Mesendoderm (in vitro differentiated cells): ENCODE results near the gene COL20A1.

Experiments
- DNase-seq: peaks from one replicate; pipeline ENCODE4 v3.0.0; 2013
- H2AK5ac ChIP-seq: 2 replicates; pipeline ENCODE4 v1.6.1; 2013; ENCODE audit warnings: low read length, inconsistent platforms
- H2BK120ac ChIP-seq: 2 replicates; pipeline ENCODE4 v1.6.1; 2013; ENCODE audit warnings: low read depth, mild to moderate bottlenecking, low read length, moderate library complexity, mixed read lengths
- H2BK15ac ChIP-seq: replicated peaks from 2 replicates; pipeline ENCODE4 v1.6.1; 2013; ENCODE audit warnings: low read depth, mild to moderate bottlenecking, moderate library complexity
- H2BK5ac ChIP-seq: 2 replicates; pipeline ENCODE4 v1.6.1; 2013; ENCODE audit warnings: low read length, inconsistent platforms
- H3K18ac ChIP-seq: 2 replicates; pipeline ENCODE4 v1.6.1; 2013; ENCODE audit warnings: mild to moderate bottlenecking, low read length, mixed read lengths
- H3K23ac ChIP-seq: one replicate; pipeline ENCODE4 v1.6.1; 2013; ENCODE audit warnings: low read length
- H3K27ac ChIP-seq: 2 replicates; pipeline ENCODE4 v1.5.1; 2013; ENCODE audit warnings: low read depth, mild to moderate bottlenecking, inconsistent platforms, low read length, moderate library complexity
- H3K27me3 ChIP-seq: 2 replicates; pipeline ENCODE4 v1.6.1; 2013; ENCODE audit warnings: low read length, control low read depth, mild to moderate bottlenecking, inconsistent platforms; ENCODE audit not compliant: insufficient read depth, poor library complexity
- H3K36me3 ChIP-seq: 2 replicates; pipeline ENCODE4 v1.6.1; 2013; ENCODE audit warnings: low read length, inconsistent platforms; ENCODE audit not compliant: control insufficient read depth, insufficient read depth
- H3K4ac ChIP-seq: one replicate; pipeline ENCODE4 v1.6.1; 2013; ENCODE audit warnings: low read depth, mild to moderate bottlenecking, low read length, moderate library complexity
- H3K4me1 ChIP-seq: 2 replicates; pipeline ENCODE4 v1.6.1; 2013; ENCODE audit warnings: low read depth, low read length, inconsistent platforms; ENCODE audit not compliant: control insufficient read depth
- H3K4me2 ChIP-seq: 2 replicates; pipeline ENCODE4 v1.6.1; 2013; ENCODE audit warnings: low read length
- H3K4me3 ChIP-seq: 2 replicates; pipeline ENCODE4 v1.5.1; 2013; ENCODE audit warnings: mild to moderate bottlenecking, low read length
- H3K56ac ChIP-seq: one replicate; pipeline ENCODE4 v1.6.1; 2013; ENCODE audit warnings: low read length
- H3K79me1 ChIP-seq: 2 replicates; pipeline ENCODE4 v1.6.1; 2013; ENCODE audit warnings: low read length, inconsistent platforms
- H3K79me2 ChIP-seq: 2 replicates; pipeline ENCODE4 v1.6.1; 2013; ENCODE audit warnings: mild to moderate bottlenecking, low read length; ENCODE audit not compliant: control insufficient read depth, insufficient read depth
- H3K9ac ChIP-seq: 2 replicates; pipeline ENCODE4 v1.6.1; 2013; ENCODE audit warnings: low read length, inconsistent platforms
- H4K5ac ChIP-seq: one replicate; pipeline ENCODE4 v1.6.1; 2013; ENCODE audit warnings: low read length
- H4K8ac ChIP-seq: one replicate; pipeline ENCODE4 v1.6.1; 2013; ENCODE audit warnings: low read depth, mild to moderate bottlenecking, control low read depth, low read length, moderate library complexity
- WGBS: extraction: QIAGEN DNeasy Blood & Tissue Kit; methylation state at CpG from one replicate; pipeline ENCODE4 v1.1.7; 2013; ENCODE audit warnings: low lambda C conversion rate, missing lambda C conversion rate; ENCODE audit not compliant: insufficient coverage; ENCODE audit errors: extremely low coverage; 5-methylcytosine and 5-hydroxymethylcytosine counted together

The COL20A1 gene

GRCh38 chr20:63344616-63345327 lies 51.8 kb downstream of the COL20A1 start:
- Histone ChIP-seq H2BK15ac (no peak overlapping the region), H3K27me3 (no peaks in the 10 kb centered on the region)

GRCh38 chr20:63345328-63346100 lies 52.5 kb downstream of the COL20A1 start:
- Histone ChIP-seq H3K56ac (no peak overlapping the region), H3K4me2 (no peak overlapping the region), H4K8ac (no peak overlapping the region), H3K36me3 (no peaks in the 10 kb centered on the region), H3K27me3 (no peaks in the 10 kb centered on the region), H2AK5ac (no peak overlapping the region), H3K27ac (no peak overlapping the region), H4K5ac (no peak overlapping the region), H3K79me1 (no peaks in the 10 kb centered on the region), H3K23ac (no peak overlapping the region), H3K4me1 (no peaks in the 10 kb centered on the region), H3K9ac (no peak overlapping the region), H3K4me3 (no peak overlapping the region), H2BK120ac (no peak overlapping the region), H2BK15ac (no peak overlapping the region), H3K4ac (no peak overlapping the region), H3K79me2 (no peaks in the 10 kb centered on the region), H3K18ac (no peak overlapping the region), H2BK5ac (no peak overlapping the region)
- no peak for DNase-seq
- no CpG with 5 or more reads among the region's 27 CpGs for WGBS

More at GRCh38 chr20:63344616-63345327, 51.8 kb downstream of the COL20A1 start:
- Histone ChIP-seq H2BK5ac (no peak overlapping the region), H3K79me1 (no peaks in the 10 kb centered on the region), H3K4me1 (no peaks in the 10 kb centered on the region), H3K36me3 (no peaks in the 10 kb centered on the region), H3K23ac (no peak overlapping the region), H3K79me2 (no peaks in the 10 kb centered on the region), H2BK120ac (no peak overlapping the region), H3K4me2 (no peak overlapping the region), H3K4ac (no peak overlapping the region), H2AK5ac (no peak overlapping the region), H3K27ac (no peak overlapping the region), H3K56ac (no peak overlapping the region), H3K4me3 (no peak overlapping the region), H3K18ac (no peak overlapping the region), H3K9ac (no peak overlapping the region), H4K5ac (no peak overlapping the region), H4K8ac (no peak overlapping the region)
- no peak for DNase-seq
- no CpG with 5 or more reads among the region's 21 CpGs for WGBS

GRCh38 chr20:63346131-63347080 lies 53.4 kb downstream of the COL20A1 start:
- Histone ChIP-seq H3K56ac (no peak overlapping the region), H3K23ac (no peak overlapping the region), H2BK5ac (no peak overlapping the region), H3K4me2 (no peak overlapping the region), H2BK15ac (no peak overlapping the region), H3K9ac (no peak overlapping the region), H3K4me3 (no peak overlapping the region), H3K36me3 (no peaks in the 10 kb centered on the region), H2BK120ac (no peak overlapping the region), H4K5ac (no peak overlapping the region), H3K79me2 (no peaks in the 10 kb centered on the region), H3K79me1 (no peaks in the 10 kb centered on the region), H3K27ac (no peak overlapping the region), H2AK5ac (no peak overlapping the region), H3K18ac (no peak overlapping the region), H4K8ac (no peak overlapping the region), H3K4ac (no peak overlapping the region), H3K27me3 (no peaks in the 10 kb centered on the region), H3K4me1 (no peaks in the 10 kb centered on the region)
- no peak for DNase-seq
- no CpG with 5 or more reads among the region's 50 CpGs for WGBS

GRCh38 chr20:63347081-63347741 lies 54.2 kb downstream of the COL20A1 start:
- Histone ChIP-seq H2AK5ac (no peak overlapping the region), H3K4me1 (no peaks in the 10 kb centered on the region), H3K79me1 (no peaks in the 10 kb centered on the region), H3K4ac (no peak overlapping the region), H2BK120ac (no peak overlapping the region), H3K36me3 (no peaks in the 10 kb centered on the region), H4K8ac (no peak overlapping the region), H2BK15ac (no peak overlapping the region), H3K23ac (no peak overlapping the region), H3K27me3 (no peaks in the 10 kb centered on the region), H3K27ac (no peak overlapping the region), H2BK5ac (no peak overlapping the region), H3K4me2 (no peak overlapping the region), H3K79me2 (no peaks in the 10 kb centered on the region), H3K18ac (no peak overlapping the region), H4K5ac (no peak overlapping the region), H3K56ac (no peak overlapping the region), H3K4me3 (no peak overlapping the region), H3K9ac (no peak overlapping the region)
- DNase-seq, result no peak
- WGBS, result no CpG with 5 or more reads among the region's 33 CpGs

- Histone ChIP-seq H3K79me1 (no peaks in the 10 kb centered on the region), H3K4me3 (no peak overlapping the region), H2AK5ac (no peak overlapping the region), H3K4me2 (no peak overlapping the region), H3K4ac (no peak overlapping the region), H3K23ac (no peak overlapping the region), H3K9ac (no peak overlapping the region), H4K8ac (no peak overlapping the region), H2BK120ac (no peak overlapping the region), H3K56ac (no peak overlapping the region), H2BK15ac (no peak overlapping the region), H3K79me2 (no peaks in the 10 kb centered on the region), H3K4me1 (no peaks in the 10 kb centered on the region), H2BK5ac (no peak overlapping the region), H3K36me3 (no peaks in the 10 kb centered on the region), H4K5ac (no peak overlapping the region), H3K18ac (no peak overlapping the region), H3K27me3 (no peaks in the 10 kb centered on the region), H3K27ac (no peak overlapping the region)
- no CpG with 5 or more reads among the region's 46 CpGs for WGBS
- no peak for DNase-seq
Measured at GRCh38 chr20:63347950-63348827, 55.2 kb downstream of the COL20A1 start.
